ENCODE data around the gene EIF1.
"Not testable (repeated sequence)": the region's sequence is repeated elsewhere in the genome, so short reads cannot be mapped to it uniquely, and the experiment has no call there.

The EIF1 gene

DNA sequence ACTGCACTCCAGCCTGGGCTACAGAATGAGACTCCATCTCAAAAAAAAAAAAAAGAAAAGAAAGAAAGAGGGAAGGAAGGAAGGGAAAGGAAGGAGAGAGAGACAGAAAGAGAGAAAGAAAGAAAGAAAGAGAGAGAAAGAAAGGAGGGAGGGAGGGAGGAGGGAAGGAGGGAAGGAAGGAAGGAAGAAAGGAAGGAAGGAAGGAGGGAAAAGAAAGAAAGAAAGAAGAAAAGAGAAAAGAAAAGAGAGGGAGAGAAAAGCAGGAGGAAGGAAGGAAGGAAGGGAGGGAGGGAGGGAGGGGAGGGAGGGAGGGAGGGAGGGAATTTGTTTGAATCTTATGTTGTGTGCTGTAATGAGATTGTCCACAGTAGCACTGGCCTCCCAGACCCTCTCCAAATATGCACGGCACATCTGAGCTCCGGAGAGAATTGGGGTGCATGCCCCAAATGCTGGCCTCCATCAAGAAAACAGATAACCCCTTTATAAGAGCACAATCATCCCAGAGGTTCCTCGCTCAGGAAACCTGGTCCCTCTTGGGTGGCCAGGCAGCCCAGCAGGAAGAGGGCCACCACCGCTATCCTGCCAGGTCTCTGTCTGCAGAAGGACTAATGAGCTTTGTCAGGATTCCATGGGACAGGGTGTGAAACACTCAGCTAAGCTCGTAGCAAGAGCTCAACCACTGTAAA, 8.8 kb upstream of the EIF1 start:
- no peak for DNase-seq

DNA sequence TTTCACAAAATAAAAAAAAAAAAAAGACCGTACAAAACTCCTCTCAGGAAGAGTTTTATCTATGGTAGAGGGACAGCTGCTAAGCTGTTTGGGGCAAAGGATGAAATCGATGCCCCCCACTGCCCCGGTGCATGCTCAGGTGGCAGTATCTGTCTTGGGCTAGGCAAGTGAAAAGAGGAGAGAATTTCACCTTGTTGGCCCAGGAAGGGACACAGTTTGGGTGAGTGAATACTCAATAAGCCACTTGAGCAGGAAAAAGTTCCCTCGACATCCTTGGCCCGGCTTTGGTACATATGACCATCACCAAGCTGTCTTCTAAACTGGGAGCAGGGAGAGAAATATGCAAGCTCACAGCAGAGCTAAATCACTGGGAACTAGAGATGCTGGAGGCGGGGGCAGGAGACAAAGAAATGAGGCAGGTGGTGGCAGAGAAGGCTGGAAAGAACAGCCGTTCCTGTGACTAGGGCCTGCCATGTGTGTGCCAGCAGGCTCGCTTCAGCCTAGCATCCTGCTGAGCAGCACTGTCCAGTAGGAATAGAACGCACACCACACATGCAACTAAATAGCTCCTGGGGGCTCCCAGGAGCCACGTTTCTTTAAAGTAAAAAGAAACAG, 8.2 kb upstream of the EIF1 start:
- no peak for DNase-seq

DNA sequence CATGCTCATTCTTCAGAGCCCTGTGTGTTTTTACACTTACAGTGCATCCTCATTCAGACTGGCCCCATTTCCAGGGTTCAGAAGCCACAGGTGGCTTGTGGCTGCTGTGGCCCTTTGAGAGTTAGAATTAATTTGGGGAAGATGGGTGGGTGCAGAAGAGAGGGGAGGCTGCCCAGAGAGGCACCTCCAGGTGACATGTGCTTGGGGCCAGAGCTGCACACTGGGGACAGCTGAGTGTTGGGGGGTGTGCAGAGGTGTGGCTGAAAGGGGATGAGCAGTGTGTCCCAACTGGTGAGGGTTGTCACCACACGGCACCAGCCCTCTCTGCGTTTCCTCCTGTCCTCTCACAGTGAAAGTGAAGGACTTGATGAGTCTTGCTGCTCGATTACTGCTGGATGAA, 6.9 kb upstream of the EIF1 start:
- DNase-seq: no peak

DNA sequence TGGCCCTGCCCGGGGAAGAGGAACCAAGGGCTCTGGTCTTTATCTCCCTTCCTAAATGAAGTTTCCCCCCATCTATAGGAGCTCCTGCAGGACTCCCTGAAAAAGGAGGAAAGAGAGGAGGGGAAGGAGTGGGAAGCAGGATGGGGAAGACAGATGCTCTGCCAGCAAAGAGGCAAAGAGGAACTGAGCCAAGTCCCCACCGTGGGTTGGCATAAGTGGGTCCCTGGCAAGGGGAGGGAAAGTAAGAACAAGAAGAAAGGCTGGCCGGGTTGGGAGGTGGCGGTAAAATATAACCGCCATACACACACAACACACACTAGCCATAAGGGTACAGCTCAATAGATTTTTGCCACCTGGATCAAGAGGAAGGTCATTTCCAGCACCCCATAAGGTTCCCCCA, 6.1 kb upstream of the EIF1 start:
- no peak for DNase-seq

DNA sequence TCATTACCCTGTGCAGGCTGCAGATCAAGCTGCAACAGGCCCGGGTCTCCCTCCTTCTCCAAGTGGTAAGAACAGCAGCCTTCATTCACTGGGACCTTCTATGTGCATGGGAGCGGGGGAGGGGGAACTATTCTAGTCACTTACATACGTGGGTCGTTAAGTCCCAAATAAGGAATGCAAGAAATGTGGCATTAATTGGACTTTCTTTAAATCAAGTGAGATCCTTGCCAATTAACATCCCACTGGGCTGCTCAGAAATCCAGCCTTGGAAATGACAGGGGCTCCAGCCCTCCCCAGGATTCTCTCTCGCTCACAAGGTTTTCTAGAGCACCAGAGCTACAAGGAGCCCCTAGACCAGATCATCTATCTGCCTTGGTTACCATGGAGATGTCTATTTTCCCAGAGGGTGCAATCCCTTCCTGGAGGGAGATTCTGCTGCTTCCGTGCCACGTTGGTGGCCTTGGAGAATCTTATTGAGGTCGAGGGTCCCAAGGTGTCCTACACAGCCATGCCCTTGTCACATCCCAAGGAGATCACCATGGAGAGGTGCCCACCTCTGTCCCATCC, 5.2 kb upstream of the EIF1 start:
- DNase-seq: no peak

DNA sequence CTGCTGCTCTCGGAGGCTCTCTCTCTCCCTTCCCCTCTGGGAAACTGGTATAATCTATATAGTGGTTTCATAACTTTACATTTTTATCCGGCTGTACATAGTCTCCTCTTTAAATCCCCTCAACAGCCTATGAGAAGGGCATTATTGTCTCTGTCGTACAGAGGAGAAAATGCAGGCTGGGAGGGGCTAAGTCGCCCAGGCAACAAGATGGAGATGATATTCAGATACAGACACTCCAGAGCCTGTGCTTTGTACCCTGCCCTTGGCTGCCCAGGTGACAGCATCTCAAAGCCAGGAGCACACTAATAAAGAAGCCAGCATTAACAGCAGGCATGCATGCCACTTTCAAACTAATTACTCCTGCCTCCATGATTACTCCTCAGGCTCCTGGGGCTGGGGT, 4.7 kb upstream of the EIF1 start:
- DNase-seq: no peak

DNA sequence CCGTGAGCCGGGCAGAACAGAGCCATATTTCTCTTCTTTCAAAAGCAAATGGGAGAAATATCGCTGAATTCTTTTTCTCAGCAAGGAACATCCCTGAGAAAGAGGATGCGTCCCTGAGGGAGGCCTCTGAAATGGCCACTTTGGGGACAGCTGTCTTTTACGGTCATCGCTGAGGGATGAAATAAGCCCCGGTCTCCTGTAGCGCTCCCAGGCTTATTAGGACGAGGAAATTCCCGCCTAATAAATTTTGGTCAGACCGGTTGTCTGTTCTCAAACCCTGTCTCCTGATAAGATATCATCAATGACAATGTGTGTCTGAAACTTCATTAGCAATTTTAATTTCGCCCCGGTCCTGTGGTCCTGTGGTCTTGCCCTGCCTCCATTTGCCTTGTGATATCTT, 2.9 kb upstream of the EIF1 start:
- DNase-seq: not testable (repeated sequence)

DNA sequence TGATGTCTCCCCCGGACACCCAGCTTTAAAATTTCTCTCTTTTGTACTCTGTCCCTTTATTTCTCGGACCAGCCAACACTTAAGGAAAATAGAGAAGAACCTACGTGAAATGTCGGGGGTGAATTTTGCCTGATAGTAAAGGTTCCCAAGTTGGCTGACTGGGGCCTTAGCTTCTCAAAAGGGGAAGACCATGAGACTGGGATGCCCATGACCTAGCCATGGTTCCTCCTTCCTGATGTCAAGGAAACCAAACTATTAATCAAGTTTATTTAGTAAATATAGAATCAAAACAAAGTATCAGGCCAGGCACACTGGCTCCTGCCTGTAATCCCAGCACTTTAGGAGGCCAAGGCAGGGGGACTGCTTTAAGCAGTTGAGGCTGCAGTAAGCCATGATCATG, 2.4 kb upstream of the EIF1 start:
- DNase-seq: no peak

DNA sequence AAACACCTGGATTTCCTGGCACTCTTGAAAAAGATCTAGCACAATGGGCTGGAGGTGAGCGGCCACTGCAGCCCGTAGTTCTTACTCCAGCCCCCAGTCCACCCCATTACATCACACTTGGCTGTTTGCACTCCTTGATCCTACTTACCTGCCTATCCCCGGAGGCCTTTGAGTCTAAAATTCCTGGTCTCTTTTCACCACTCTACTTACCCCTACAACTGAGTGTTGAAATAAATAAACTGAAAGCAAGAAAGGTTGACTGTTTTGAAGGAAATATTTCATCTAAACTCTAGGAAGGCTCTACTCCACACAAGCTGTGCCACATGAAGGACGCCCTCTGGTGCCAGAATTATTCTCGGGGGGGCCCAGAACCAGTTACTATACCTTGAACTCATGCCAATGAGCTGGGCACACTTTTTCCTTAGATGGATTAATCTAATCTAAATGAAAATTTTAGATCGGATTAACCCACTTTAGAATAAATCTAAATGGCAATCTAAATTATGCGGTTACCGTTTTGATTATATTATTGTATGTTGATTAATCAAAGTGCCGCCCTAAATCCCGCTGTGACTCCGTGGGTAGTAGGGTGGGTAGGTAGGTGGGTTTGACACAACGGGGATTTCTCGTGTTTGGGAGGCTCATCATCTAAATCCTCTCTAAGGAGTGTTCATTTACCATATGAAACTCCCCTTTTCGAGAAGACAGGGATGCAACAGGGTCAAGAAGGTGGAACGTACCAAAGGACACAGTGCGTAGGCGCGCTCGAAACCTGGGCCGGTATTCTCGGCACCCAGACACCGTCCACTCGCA, 651 bp upstream of the EIF1 start:
- peak; percentile 57 for DNase-seq

DNA sequence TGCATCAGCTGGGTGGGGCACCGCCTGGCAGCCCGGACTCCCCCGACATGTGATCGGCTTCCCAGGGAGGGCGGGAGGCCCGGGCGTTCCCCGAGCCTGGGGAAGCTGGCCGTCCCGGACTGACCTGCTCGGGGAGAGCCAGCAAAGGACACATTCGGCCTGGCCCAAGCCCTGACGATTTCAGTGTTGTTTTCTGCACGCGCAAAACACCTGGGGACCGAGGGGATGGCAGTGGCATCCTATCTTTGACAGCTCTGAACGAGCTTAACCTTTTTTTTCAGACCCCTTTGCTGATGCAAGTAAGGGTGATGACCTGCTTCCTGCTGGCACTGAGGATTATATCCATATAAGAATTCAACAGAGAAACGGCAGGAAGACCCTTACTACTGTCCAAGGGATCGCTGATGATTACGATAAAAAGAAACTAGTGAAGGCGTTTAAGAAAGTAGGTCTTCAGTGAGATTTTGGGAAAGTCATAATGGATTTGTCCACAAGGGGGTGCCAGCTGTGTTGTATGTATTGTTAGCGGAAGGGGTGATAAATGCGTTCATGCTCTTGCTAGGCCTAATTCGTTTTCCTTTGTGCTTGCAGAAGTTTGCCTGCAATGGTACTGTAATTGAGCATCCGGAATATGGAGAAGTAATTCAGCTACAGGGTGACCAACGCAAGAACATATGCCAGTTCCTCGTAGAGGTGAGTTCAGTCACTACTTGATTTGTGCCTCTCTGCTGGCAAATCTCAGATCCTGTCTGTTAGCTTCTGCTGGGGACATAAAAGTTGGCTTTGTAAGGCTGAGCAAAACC, 1.0 kb downstream of the EIF1 start:
- DNase-seq: no peak

DNA sequence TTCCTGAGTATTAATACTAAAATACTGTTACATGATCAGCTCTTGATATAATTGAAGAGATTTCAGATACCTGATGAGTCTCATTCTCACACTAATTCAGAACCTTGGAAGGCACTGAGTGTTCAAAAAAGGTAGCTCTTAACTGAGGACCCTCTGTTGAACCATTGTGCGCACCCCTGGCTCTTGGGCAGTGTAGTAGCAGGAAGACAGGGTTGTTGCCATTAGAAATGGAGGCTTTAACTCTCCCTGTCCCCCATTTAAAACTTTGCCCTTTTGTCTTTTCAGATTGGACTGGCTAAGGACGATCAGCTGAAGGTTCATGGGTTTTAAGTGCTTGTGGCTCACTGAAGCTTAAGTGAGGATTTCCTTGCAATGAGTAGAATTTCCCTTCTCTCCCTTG, 1.8 kb downstream of the EIF1 start:
- DNase-seq: no peak

DNA sequence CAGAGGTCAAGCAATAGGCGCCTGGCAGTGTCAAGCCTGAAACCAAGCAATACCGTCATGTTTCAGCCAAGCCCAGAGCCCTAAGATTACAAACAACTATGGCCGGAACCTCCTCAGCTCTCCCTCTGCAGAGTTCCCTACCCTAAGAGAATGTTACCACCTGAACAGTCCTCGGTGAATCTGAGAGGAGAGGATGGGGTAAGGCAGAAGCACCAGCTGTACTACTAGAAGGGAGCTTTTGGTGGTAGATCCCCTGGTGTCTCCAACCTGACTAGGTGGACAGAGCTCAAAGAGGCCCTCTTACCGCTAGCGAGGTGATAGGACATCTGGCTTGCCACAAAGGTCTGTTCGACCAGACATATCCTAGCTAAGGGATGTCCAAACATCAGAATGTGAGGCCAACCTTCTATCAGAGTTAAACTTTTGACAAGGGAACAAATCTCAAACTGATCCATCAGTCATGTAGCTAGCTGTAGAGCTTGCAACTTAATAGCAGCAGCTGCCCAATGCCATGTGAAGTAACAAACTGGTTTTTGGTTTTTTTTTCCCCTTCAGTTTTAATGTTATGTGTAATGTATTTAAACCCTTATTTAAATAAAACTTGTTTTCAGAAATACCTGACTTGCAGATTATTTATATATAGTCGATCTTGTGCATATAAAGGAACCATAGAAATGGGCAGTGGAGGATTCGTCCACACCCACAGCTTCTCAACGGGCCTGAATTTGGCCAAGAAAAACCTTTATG, 2.5 kb downstream of the EIF1 start:
- DNase-seq: no peak

DNA sequence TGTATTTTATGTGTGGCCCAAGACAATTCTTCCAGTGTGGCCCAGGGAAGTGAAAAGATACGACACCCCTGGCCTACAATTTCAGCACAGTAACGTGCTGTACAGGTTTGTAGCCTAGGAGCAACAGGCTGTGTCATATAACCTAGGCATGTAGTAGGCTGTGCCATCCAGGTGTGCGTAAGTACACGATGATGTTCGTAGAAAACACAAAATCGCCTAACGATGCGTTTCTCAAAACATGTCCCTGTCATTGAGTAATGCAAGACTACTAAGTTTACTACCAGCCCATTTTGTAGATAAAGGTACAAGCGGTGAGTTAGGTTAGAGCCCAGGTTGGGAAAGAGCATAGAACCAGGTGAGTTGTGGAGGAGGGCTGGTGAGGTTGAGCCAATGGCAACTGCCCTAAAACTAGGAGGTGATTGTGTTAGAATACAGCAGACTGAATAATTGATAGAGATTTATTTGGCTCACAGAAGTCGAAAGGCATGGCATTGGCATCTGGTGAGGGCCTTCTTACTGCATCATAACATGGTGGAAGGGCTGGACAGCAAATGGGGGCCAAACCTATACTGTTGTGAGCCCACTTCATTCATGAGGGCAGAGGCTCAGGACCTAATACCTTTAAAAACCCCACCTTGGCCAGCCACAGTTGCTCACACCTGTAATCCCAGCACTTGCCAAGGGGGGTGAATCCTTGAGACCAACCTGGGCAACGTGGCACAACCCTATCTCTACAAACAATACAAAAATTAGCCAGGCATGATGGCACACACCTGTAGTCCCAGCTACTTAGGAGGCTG, 4.2 kb downstream of the EIF1 start:
- DNase-seq: no peak

DNA sequence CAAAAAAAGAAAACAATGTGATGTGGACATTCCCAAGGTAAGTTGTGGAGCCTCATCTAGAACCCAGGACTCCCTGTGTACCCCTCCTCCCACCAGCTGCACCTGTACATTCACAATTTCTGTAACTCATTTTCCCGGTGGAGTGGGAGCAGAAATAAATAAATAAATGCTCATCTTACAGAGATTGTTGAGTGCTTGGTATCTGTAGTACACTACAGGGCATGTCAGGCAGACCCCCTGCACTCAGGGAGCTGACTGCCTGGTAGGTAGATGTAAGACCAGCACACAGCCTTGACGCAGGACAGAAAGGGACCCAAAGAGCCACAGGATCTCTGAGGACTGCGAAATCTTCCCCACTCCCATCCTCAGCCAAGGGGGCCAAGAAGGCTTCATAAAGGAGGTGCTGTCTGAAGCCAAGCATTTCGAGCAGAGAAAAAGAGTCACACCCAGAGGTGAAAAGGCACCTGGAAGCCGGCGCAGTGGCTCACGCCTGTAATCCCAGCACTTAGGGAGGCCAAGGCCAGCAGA, 6.5 kb downstream of the EIF1 start:
- DNase-seq: no peak

DNA sequence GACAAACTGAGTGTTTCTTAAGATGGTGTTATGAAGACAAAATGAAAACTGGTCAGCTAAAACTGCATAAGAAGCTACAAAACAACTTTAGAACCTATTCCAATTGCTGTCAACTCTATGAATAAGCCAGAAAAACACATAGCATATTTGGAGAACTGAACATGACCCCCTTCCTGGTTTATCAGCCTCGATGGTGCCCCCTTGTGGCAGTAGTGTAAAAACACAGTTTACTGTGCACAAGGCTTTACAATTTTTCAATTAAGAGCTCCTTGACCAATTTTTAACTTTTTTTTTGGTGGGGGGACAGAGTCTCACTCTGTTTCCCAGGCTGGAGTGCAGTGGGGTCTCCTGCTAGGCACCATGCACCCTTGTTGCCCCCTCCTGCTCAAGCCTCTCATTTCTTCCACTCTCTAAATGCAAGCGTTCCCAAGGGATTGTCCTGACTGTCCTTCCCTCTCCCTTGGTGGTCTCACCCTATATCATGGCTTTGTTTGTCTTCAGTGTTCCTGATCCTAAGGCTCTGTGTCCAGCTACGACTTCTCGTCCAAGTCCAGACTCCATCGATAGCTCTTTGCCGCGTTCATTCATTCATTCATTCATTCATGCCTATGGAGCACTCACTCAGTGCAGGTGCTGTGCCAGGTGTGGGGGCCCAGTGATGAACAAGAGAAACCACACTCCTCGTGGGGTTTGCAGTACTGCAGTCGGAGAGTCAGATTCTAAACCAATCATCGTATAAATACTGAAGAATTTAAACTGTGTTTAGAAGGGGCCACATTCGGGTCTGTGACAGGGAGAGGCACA, 7.5 kb downstream of the EIF1 start:
- peak; percentile 53 for DNase-seq

DNA sequence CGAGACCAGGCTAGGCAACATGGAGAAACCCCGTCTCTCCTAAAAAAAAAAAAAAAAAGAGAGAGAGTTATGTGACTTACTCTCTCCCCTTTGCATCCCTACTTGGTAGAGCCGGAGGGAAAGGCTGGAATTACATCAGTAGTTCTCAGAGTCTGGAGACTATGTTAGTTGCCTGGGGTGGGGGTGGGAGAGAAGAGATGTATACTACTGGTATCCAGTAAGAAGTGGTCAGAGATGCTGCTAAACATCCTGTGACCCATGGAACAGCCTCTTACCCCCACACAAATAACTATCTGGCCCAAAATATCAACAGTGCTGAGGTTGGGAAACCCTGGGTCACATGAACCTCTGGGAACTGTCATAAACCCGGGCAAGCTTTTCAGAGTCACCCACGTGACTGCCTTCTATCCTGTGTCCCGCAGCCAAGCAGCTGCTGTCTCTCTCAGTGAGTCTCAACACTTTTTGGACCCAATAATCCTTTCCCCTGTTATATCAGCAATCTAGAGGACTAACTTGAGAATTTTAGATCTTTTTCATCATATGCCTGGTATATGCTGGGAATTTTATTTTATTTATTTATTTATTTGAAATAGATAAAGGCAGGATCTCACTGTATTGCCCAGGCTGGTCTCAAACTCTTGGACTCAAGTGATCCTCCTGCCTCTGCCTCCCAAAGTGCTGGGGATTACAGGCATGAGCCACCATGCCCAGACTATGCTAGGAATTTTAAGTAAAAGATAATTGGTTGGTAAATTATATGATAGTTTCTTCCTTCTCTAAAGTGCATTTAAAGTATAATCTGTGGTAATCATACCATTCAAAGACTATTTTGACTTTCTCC, 8.7 kb downstream of the EIF1 start:
- no peak for DNase-seq

DNA sequence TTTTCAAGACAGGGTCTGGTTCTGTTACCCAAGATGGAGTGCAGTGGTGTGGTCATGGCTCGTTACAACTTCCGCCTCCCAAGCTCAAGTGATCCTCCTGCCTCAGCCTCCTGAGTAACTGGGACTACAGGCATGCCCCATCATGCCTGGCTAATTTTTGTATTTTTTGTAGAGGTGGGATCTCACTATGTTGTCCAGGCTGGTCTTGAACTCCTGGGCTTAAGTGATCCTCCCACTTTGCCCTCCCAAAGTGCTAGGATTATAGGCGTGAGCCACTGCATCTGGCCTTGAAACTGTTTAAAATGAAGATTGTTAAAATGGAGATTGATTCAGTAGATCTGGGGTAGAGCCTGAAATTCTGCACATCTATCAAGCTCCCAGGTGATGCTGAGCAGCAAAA, 12.2 kb downstream of the EIF1 start:
- DNase-seq: not testable (repeated sequence)

DNA sequence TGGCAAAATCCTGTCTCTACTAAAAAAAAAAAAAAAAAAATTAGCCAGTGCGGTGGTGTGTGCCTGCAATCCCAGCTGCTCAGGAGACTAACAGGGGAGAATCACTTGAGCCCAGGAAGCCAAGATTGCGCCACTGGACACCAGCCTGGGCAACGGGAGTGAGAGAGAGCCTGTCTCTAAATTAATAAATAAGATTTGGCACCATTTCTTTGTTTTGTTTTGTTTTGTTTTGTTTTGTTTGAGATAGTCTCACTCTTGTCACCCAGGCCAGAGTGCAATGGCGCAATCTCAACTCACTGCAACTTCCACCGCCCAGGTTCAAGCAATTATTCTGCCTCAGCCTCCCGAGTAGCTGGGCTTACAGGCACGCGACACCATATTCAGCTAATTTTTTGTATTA, 14.0 kb downstream of the EIF1 start:
- no peak for DNase-seq

DNA sequence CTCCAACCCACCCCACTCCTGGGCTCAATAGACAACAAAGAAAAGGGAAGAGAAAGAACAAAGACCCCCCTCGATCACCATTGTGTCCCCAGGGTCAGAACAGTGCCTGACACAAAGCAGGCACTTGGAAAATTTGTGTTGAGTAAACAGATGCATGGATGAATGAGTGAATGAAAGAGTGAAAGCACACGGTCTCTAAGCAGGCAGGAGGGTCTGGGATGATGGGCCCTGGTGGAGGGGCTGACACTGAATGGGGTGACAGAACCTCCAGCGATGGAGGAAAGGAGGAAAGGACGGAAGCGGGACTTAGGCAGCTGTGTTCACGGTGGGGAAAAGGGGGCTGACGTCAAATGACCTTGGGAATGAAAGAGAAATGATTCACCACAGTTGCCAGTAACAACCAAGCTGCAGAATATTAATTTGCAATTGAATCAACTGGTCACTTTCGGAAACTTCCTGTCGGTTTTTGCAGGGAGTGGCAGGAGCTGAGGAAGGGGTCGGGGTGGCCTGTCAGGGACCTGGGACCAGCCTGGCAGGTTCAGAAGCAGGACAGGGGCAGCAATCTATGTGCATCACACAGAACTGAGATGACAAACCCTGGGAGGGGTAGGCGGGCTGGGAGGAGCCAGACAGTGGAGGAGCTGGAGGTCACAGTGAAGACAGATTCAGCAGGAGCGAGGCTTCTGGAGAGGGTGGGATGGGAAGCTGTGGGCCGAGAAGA, 16.7 kb downstream of the EIF1 start:
- no peak for DNase-seq
